Measurements from ENCODE around the gene B4GALNT3.

DNA sequence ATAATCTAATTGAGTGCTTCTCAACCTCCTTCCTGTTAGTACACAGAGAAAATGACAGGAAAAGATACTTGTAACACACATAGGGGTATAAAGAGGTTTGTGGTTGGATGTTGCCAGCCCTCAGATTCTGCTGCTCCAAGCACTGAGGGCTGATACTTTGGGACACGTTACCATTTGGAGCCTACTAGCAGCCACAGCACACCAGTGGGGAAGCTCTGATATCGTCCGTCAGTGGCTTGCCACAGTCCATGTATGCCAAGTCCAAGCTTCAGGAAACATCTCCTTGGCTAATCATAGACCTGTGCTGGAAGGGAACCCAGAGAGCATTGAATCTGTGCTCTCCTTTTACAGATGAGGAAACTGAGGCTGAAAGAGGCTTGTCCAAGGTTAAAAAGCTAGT lies 22.3 kb downstream of the B4GALNT3 start:
- TF ChIP-seq, protein P1, sequence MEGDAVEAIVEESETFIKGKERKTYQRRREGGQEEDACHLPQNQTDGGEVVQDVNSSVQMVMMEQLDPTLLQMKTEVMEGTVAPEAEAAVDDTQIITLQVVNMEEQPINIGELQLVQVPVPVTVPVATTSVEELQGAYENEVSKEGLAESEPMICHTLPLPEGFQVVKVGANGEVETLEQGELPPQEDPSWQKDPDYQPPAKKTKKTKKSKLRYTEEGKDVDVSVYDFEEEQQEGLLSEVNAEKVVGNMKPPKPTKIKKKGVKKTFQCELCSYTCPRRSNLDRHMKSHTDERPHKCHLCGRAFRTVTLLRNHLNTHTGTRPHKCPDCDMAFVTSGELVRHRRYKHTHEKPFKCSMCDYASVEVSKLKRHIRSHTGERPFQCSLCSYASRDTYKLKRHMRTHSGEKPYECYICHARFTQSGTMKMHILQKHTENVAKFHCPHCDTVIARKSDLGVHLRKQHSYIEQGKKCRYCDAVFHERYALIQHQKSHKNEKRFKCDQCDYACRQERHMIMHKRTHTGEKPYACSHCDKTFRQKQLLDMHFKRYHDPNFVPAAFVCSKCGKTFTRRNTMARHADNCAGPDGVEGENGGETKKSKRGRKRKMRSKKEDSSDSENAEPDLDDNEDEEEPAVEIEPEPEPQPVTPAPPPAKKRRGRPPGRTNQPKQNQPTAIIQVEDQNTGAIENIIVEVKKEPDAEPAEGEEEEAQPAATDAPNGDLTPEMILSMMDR (IDR thresholded peaks at IDR 0.05): no peak
- TF ChIP-seq POLR2AphosphoS5 (IDR thresholded peaks at IDR 0.05; ENCODE audit: low read depth, low read length) (no peak), TCF7L2 (IDR thresholded peaks at IDR 0.05; ENCODE audit: low read depth, low read length) (no peak)
- TF ChIP-seq, protein P2, sequence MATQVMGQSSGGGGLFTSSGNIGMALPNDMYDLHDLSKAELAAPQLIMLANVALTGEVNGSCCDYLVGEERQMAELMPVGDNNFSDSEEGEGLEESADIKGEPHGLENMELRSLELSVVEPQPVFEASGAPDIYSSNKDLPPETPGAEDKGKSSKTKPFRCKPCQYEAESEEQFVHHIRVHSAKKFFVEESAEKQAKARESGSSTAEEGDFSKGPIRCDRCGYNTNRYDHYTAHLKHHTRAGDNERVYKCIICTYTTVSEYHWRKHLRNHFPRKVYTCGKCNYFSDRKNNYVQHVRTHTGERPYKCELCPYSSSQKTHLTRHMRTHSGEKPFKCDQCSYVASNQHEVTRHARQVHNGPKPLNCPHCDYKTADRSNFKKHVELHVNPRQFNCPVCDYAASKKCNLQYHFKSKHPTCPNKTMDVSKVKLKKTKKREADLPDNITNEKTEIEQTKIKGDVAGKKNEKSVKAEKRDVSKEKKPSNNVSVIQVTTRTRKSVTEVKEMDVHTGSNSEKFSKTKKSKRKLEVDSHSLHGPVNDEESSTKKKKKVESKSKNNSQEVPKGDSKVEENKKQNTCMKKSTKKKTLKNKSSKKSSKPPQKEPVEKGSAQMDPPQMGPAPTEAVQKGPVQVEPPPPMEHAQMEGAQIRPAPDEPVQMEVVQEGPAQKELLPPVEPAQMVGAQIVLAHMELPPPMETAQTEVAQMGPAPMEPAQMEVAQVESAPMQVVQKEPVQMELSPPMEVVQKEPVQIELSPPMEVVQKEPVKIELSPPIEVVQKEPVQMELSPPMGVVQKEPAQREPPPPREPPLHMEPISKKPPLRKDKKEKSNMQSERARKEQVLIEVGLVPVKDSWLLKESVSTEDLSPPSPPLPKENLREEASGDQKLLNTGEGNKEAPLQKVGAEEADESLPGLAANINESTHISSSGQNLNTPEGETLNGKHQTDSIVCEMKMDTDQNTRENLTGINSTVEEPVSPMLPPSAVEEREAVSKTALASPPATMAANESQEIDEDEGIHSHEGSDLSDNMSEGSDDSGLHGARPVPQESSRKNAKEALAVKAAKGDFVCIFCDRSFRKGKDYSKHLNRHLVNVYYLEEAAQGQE (IDR thresholded peaks at IDR 0.05; ENCODE audit: insufficient read depth in 1 of 2, low read depth in 2 of 2, low read length in 1 of 2): no peak
